ENCODE data around the gene DDX31.
"Not testable (repeated sequence)": the region's sequence is repeated elsewhere in the genome, so short reads cannot be mapped to it uniquely, and the experiment has no call there.

The DDX31 gene

DNA sequence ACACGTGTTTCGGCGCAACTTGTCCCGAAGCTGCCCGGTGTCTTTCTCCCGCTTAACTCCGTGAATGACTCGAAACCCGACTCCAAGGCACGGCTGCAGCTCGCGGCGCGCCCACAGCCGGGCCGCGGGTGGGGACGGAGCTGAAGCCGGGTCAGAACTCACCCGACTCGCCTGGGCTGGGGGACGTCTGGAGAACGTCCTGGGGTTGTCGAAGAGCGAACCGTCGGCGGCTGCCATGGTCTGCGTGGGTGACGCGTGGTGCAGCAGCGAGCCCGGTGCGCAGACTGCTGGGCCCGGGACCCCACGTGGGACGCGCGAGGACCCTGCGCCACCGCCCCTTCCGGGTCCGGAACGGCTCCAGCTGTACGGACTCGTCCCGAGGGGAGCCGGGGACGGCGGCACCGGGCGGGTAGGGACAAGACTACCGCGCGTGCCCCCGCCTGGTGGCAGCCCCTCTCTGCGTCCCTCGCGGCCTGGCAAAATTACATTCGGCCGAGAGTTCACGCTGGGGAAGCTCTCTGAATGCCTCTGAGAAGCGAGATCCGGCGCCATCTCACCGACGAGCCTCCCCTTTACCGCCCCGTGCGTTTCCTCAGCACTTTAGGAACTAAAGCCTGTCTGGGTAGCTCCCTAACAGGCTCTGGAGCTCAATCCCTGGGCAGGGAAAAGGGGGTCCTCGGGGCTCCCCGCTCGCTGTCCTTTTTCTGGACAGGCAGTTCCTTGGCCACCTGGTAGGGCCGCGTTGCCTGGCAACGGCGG lies at the start of gene DDX31:
Gene DDX31 (minus strand): TSS at position 286 of the 759 bp plus-strand sequence. CDS start 49 bp downstream, at position 237.
- peak; percentile 66 for DNase-seq

DNA sequence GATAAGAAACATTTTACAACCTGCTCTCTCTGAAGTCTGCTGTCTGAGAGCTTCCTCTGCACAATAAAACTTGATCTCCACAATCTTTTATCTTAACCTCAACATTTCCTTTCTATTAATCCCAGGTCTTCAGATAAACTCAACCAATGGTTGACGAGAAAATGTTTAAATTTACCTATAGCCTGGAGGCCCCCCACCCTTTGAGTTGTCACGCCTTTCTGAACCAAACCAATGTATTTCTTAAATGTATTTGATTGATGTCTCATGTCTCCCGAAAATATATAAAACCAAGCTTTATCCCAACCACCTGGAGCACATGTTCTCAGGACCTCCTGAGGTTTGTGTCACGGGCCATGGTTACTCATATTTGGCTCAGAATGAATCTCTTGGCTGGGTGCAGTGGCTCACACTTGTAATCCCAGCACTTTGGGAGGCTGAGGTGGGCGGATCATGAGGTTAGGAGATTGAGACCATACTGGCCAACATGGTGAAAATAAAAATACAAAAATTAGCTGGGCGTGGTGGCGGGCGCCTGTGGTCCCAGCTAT lies 48.7 kb upstream of the DDX31 start:
- DNase-seq = not testable (repeated sequence)

DNA sequence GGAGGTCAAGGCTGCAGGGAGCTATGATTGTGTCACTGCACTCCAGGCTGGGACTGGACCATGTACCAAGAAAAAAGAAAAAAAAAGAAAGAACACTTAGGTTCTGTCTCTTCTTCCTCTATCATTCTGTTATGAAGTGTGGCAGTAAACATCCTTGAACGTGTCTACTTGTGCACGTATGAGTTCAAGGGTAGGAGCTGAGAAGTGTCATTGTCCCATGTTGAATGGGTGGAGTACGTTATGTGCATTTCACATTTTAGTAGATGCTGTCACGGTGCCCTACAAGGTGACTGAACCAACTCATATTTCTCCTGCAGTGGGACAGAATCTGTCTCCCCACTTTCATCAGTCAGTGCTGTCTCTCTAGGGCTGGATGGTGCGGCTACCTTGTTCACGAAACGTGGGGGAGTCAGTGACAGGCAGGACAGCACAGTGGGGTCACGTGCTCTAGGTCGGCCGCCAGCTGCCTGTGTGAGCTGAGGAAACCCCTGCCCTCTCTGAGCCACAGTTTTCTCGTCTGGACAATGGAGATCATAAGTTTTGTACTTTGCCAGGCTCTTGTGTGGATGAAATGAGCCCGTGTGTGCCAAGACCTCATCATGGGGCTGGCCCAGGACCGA lies 47.7 kb upstream of the DDX31 start:
- no peak for DNase-seq

DNA sequence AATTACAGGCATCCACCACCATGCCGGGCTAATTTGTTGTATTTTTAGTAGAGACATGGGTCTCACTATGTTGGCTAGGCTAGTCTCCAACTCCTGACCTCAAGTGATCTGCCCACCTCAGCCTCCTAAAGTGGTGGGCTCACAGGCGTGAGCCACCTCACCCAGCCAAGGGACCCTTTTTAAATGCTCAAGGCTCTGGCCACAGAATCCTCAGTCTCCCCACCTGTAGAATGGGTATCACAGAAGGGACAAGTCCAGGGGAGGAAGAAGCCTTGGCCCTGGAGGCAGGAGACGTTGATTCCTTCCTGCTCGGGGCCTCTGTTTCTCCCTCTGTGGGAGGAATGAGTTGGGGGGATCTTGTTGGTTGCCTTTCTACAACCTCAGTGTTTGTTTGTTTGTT lies 46.2 kb upstream of the DDX31 start:
- no peak for DNase-seq

DNA sequence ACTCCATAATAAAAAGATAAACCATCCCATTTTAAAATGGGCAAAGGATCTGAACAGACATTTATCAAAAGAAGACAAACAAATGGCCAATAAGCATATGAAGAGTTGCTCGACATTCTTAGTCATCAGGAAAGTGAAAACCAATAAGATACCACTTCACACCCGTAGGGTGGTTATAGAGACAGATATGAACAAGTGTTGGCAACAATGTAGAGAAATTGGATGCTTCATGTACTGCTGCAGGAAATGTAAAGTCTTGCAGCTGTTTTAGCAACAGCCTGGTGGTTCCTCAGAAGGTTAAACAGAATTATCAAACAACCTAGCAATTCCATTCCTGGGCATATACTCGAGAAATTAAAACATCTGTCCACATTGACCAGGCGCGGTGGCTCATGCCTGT lies 43.0 kb upstream of the DDX31 start:
- no peak for DNase-seq

DNA sequence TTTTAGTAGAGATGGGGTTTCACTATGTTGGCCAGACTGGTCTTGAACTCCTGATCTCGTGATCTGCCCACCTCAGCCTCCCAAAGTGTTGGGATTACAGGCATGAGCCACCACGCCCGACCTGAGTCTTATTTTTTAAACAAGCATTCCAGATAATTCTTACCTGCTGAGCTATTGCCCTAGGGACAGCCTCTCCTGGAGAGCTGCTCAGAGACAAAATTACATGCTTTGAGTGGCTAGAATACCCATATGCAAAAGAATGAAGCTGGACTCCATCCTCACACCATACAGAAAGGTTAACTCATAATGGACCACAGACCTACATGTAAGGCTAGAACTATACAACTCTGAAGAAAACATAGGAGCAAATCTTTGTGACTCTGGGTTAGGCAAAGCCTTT lies 42.1 kb upstream of the DDX31 start:
- DNase-seq = no peak

DNA sequence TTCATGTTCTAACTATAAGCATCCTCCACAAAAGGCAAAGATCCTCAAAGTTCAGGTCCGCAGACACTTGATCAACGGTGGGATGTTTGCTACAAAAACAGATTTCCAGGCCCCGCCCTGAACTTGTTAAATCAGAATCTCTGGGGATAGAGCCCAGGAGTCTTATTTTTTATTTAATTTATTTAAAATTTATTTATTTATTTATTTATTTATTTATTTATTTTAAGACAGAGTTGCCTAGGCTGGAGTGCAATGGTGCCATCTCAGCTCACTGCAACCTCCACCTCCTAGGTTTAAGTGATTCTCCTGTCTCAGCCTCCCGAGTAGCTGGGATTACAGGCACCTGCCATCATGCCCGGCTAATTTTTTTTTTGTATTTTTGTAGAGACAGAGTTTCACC lies 41.4 kb upstream of the DDX31 start:
- DNase-seq = not testable (repeated sequence)

DNA sequence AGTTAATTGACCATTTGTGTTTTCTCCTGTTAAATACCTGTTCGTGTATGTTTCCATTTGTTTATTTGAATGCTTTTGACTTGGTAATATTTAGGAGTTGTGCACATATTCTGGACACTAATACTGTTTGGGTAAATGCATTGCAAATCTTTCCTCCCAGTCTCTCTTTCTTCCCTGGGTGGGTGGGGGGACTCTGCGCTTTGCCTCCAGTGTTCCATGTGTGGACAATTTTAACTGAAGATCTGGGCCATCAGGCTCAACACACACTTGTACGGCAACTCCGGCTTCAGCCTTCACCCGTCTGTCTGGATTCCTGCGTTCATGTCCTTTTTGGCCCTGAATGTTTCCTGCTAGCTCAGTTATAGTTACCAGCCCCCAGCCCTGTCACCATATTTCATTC lies 40.5 kb upstream of the DDX31 start:
- DNase-seq = no peak

DNA sequence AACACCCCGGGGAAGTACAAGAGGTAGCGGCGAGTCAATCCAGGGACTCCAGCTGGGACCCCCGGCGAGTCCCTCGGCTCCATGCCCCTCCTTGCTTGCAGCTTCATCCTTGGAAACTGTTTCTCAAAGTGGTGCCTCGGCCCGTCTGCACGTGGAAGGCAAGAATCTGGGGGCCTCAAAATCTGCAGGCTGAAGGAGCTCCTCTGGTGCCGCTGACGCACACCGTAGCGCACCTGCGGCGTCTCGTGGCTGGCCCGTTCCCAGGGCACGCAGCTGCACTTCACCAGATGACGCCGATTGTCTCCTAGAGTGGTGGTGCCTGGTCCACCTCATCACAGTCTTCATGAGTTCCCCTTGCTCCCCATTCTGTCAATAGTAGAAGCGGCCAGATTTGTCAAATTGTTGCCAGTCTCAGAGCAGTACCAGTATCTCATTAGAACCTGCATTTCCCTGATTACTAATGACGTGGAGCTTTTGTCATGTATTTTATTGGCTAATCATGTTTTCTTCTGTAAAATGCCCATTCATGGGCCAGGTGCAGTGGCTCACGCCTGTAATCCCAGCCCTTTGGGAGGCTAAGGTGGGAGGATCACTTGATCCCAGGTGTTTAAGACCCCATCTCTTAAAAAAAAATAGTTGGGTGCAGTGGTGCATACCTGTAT lies 39.1 kb upstream of the DDX31 start:
- DNase-seq = no peak

DNA sequence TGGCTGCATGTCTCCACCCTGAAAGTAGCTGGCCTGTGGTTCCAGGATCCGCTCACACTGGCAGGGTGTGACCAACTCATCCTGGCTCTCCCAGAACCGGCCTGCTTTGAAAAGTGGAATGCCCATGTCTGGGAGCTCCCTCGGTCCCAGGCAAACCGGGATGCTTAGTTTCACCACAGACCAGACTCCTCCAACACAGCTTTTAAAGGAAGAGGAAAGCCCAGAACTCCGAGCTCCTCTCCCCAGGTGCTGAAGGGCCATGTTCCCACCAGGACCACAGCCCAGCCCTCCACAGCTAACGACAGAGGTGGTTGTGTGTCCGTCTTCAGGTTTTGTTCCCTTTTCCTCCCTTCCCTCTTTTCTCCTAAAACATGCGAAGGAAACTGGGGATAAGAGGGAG lies 38.5 kb upstream of the DDX31 start:
- DNase-seq = no peak

DNA sequence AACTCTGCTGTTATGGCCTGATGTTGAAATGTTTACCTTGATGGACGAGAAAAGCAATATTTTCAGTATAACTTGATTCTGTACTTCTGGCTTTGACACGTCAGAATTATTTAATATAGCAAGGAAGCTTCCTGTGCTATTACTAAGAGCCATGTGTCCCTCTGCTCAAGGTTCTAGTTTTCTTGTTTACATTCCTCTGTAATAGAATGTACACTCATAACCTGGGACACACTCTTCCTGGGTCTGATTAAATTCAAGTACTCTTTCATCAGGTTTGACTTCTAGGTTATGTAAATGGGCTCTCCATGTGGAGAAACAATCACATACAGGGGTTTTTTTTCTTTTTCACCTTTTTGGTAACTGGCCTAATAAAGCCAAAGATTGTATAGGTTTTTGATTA lies 33.6 kb upstream of the DDX31 start:
- no peak for DNase-seq

DNA sequence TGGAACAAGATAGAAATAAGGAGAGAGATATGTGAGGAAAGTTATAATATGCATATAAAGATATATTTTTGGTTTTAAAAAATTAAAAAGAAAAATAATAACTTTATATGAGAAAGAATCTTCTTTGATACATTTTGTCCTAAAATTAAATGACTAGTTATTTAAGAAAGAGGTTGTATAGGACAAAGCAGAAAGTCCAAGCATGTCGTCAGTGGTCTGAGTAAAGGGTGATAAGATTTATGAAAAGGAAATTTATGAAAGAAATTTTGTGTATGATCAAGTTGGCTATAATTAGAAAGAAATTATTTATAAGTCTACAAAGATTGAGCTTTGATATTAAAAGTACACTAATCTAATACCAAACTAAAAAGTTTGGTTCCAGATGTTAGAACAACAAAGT lies 32.5 kb upstream of the DDX31 start:
- DNase-seq = no peak

DNA sequence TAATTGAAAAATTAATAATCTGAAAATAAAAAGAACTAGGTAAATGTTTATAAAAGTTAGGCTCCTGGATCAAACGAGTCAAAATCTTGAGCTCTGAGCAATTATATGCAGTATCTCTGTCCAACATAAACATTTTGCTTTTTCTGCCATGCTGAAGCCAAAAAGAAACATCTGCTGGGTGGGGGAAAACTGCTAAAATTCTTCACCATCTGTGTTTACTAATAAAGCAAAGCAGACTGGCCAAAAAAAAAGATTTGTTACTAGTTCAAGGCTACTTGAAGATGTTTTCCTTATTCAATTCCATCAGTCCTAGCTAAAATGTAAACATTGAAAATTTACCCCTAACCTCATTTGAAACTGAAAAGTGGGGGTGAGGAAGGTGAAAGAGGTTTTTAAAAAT lies 30.2 kb upstream of the DDX31 start:
- DNase-seq = no peak

DNA sequence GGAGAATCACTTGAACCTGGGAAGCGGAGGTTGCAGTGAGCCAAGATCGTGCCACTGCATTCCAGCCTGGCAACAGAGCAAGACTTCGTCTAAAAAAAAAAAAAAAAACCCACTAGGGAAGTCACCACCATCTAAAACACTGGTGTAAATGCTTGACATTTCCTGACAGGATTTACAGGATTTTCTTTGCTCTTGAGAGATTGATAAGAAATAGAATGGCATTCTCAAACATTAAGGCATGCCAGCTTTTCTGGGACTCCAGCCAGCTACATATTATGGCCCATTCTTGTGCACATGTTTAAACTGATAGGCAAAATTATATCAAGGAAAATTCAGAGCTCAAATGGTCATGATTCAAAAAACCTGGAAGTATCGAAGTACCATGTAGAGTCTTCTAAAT lies 29.2 kb upstream of the DDX31 start:
- DNase-seq = no peak

DNA sequence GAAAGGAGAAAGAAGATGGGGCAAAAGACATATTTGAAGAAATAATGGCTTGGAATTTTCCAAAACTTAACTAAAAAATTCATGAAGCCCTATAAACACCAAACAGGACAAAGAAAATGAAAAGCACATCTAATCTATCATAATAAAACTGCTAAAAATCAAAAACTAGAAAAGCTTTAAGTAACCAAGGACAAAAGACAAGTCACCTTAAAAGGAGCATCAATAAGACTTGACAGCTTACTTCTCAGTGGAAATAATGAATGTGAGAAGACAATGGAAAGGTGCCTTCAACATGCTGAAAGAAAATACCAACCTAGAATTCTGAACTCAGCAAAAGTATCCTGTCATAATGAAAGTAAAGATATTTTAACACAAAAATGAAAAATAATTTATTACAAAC lies 27.4 kb upstream of the DDX31 start:
- no peak for DNase-seq

DNA sequence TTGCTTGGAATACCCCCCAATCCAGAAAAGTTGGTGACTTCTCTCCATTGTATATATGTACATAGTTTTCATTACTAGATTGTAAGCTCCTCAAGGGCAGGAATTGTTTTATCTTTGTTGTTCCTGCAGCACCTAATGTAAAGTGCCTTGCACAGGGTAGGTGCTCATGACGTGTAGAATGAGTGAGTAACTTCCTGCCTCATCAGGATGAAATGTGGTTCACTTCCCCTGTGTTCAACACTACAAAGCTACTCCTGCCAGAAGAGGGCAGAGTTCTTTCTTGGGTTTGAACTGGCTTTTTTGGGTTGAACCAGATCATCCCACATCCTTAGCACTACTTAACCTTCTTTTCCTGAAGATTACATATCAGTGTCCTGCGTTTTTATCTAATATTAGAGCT lies 24.4 kb upstream of the DDX31 start:
- no peak for DNase-seq

DNA sequence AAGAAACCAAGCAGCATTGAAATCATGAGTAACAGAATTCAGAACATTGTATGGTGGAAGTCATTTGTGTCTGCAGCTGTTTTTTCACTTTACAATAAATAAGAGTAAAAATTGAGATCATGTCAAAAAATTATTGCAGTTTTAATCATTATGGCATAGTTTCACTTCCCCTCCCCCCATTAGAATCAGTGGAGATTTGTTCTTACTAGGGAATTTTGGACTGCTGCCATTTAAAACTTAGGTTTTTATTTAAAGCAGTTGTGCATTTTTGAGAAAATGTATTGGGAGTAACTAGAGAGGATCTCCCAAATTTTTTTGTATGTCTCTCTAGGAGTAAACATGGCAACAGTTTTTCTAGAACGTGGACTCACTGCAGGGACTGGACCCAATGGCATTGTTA lies 20.9 kb upstream of the DDX31 start:
- DNase-seq = no peak

DNA sequence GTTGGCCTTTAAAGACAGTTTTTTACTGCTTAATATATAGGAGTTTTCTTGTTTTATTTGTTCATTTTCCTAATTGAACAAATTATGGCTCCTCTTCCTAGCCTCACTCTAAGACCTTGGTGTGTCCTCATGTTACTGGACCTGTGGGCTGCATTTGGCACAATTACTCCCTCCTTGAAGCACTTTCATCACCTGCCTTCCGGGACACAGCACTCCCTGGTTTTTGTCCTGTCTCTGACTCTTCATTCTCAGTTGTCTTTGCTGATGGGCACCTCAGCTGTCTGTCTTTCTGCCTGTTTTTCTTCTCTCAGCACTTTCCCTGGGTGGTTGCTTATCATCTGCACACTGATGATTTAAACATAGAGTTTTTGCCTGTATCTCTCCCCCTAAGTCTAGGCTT lies 14.1 kb upstream of the DDX31 start:
- no peak for DNase-seq

DNA sequence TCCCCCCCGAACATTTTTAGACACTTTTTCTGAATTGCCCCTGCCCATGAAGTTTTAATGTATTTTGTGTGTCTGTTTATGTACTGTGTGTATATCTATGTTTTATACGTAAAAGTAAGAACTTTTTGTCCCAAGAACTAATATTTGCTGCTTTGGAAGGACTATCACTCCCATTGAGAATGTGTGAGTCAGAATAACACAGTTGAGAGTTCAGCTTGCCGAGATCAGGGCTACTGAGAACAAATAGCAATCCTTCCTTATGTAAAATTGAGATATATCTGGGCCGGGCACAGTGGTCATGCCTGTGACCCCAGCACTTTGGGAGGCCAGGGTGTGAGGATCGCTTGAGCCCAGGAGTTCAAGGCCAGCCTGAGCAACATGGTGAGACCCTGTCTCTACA lies 11.8 kb upstream of the DDX31 start:
- no peak for DNase-seq

DNA sequence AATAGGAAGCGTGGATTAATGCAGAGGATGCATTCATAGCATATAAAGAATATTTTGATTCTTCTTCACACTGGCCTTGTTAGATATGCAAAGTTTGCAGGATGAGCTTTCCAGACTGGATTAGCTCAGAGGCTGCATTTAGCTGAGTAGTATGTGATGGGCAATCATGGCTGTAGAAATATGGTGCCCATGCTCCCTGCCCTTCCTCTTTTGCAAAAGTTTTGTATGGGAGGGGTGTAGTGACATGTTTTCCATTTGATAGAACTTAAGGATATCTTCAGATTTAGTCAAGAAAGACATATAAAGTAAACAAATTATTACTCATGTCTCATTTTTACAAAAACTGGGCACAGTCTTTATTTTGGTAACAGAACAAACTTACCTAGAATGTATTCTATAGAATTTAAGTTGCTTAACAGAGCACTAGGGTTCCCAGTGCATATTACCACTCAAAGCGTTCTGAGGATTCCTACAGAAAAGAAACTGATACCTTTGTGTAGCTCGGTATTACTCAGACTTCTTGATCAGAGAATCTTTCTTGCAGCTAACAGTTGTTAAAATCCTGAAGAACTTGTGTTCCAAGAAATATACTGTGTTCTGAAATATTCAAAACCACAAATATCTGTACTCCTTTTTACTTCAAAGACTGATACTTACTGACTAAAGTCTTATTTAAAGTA lies 10.3 kb upstream of the DDX31 start:
- DNase-seq = no peak

DNA sequence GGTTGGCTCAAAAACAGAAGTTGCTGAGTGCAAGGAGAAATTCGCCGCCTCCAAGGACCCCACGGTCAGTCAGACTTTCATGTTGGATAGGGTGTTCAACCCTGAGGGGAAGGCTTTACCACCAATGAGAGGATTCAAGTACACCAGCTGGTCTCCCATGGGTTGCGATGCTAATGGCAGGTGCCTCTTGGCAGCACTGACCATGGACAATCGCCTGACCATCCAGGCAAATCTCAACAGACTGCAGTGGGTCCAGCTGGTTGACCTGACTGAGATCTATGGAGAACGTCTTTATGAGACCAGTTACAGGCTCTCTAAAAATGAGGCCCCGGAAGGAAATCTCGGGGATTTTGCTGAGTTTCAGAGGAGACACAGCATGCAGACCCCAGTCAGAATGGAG lies 8.2 kb upstream of the DDX31 start:
- DNase-seq = no peak

DNA sequence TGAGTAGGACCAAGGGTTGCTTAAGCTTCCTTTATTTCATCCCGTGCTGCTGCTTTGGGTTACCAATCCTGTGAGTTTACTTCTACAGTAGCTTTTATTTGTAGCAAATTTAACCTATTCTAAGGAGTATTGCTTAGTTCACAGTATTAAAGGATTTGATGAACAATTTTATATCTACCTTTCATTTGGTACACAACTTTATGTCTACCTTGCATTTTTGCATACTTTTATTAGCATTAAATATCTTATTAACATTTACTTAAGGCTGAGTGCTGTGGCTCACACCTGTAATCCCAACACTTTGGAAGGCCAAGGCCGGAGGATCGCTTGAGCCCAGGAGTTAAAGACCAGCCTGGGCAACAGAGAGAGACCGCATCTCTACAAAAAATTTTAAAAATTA lies 4.7 kb upstream of the DDX31 start:
- DNase-seq = no peak

DNA sequence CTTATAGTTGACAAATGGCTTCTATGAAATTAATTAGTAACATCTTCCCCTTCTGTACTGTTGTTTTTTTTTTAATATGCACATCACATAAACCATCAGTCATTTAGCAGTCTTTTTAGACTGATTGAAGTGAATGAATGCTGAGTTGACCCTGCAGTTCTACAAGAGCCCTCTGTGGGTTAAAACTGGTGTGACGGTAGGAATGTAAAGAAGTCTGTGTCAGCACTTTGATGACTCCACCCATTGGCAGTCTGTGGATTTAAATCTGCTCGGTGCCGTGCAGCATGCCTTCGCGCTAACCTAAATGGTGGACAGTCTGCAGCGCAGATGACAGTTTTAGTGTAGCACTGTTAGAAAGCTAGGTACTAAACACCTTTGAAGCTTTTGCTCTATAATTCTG lies 3.6 kb upstream of the DDX31 start:
- DNase-seq = no peak

DNA sequence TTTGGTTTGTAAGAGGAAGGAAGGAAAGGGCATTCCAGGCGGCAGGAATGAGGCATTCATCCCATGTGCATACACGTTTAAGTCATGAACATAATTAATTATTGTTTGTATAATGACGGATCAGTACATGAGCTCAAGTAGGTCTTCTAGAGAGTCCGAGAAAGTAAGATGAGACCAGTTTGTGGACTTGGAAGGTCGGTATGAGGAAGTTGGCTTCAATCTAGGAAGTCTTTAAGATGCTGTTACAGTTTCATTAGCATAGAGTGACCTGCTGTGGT lies 2.6 kb upstream of the DDX31 start:
- no peak for DNase-seq
